GM23338 (cell line): ENCODE data around the gene ATL2. TPM values are rescaled to one million over a fixed set of nuclear protein-coding genes. Genes with fewer than 3 reads are reported as not detected.

ENCODE experiments used
- ATAC-seq: fragments of 200-7000 bp; cut with Tn5 transposase; 3 replicates; pipeline ENCODE4 v1.9.1; 2020
- DNase-seq: peaks from one replicate; pipeline ENCODE4 v3.0.0-alpha.2; 2015; ENCODE audit warnings: low spot score
- H2AFZ ChIP-seq: fragments of 200-600 bp; sonication (generic); 2 replicates; pipeline ENCODE4 v1.8.0; 2016; ENCODE audit warnings: antibody characterized with exemption, mild to moderate bottlenecking, moderate library complexity
- H3F3A ChIP-seq: fragments of 200-600 bp; sonication (generic); replicated peaks from 2 replicates; pipeline ENCODE4 v1.8.0; 2017; ENCODE audit warnings: antibody characterized with exemption, mixed run types, low read depth
- H3K27ac ChIP-seq: fragments of 200-600 bp; sonication (generic); 2 replicates; pipeline ENCODE4 v1.6.1; 2016; ENCODE audit warnings: low read depth
- H3K27me3 ChIP-seq: fragments of 200-600 bp; sonication (generic); 2 replicates; pipeline ENCODE4 v1.8.0; 2016; ENCODE audit warnings: mild to moderate bottlenecking, mixed run types, moderate library complexity; ENCODE audit not compliant: insufficient read depth
- H3K36me3 ChIP-seq: fragments of 200-600 bp; sonication (generic); 2 replicates; pipeline ENCODE4 v1.8.0; 2016; ENCODE audit warnings: mild to moderate bottlenecking; ENCODE audit not compliant: insufficient read depth
- H3K4me1 ChIP-seq: fragments of 200-600 bp; sonication (generic); 2 replicates; pipeline ENCODE4 v1.8.0; 2016; ENCODE audit warnings: mild to moderate bottlenecking, moderate library complexity; ENCODE audit not compliant: insufficient read depth
- H3K4me2 ChIP-seq: fragments of 200-600 bp; sonication (generic); 2 replicates; pipeline ENCODE4 v1.7.1; 2017; ENCODE audit warnings: mixed run types
- H3K4me3 ChIP-seq: fragments of 200-600 bp; sonication (generic); 2 replicates; pipeline ENCODE4 v1.6.1; 2016; ENCODE audit warnings: mixed run types
- H3K79me2 ChIP-seq: fragments of 200-600 bp; sonication (generic); replicated peaks from 2 replicates; pipeline ENCODE4 v1.8.0; 2017; ENCODE audit warnings: mild to moderate bottlenecking; ENCODE audit not compliant: insufficient read depth
- H3K9me2 ChIP-seq: fragments of 200-600 bp; sonication (generic); 2 replicates; pipeline ENCODE4 v1.8.0; 2017; ENCODE audit not compliant: insufficient read depth
- H4K20me1 ChIP-seq: fragments of 200-600 bp; sonication (generic); replicated peaks from 2 replicates; pipeline ENCODE4 v1.8.0; 2017; ENCODE audit warnings: mild to moderate bottlenecking; ENCODE audit not compliant: insufficient read depth
- H3K27ac Mint-ChIP-seq: 2 replicates; pipeline ENCODE4 v1.8.0; 2020; ENCODE audit warnings: inconsistent platforms, mild to moderate bottlenecking, moderate library complexity, mixed read lengths
- H3K27me3 Mint-ChIP-seq: 3 replicates; pipeline ENCODE4 v1.8.0; 2022; ENCODE audit warnings: low read depth, mild to moderate bottlenecking, moderate library complexity, mixed read lengths, inconsistent platforms; ENCODE audit not compliant: insufficient read depth, poor library complexity
- H3K36me3 Mint-ChIP-seq: 3 replicates; pipeline ENCODE4 v1.8.0; 2021; ENCODE audit warnings: low read depth, mild to moderate bottlenecking, inconsistent platforms, moderate library complexity, mixed read lengths
- H3K4me1 Mint-ChIP-seq: 3 replicates; pipeline ENCODE4 v1.8.0; 2020; ENCODE audit warnings: mild to moderate bottlenecking, inconsistent platforms, mixed read lengths
- H3K4me3 Mint-ChIP-seq: 3 replicates; pipeline ENCODE4 v1.8.0; 2021; ENCODE audit warnings: moderate library complexity, mild to moderate bottlenecking, inconsistent platforms, mixed read lengths
- H3K9me3 Mint-ChIP-seq: 3 replicates; pipeline ENCODE4 v1.8.0; 2020; ENCODE audit warnings: moderate library complexity, mild to moderate bottlenecking, inconsistent platforms, mixed read lengths
- EZH2phosphoT487 ChIP-seq: fragments of 200-600 bp; sonication (generic); IDR thresholded peaks from one replicate; pipeline ENCODE4 v1.8.1; 2018; ENCODE audit warnings: antibody characterized with exemption; ENCODE audit not compliant: unreplicated experiment
- JUNB ChIP-seq: IDR thresholded peaks from one replicate; pipeline ENCODE4 v1.6.1; 2016; ENCODE audit warnings: antibody characterized with exemption; ENCODE audit not compliant: unreplicated experiment
- NANOG ChIP-seq: IDR thresholded peaks from 2 replicates; pipeline ENCODE4 v1.6.1; 2016; ENCODE audit warnings: antibody characterized with exemption, borderline replicate concordance
- STAT1 ChIP-seq: IDR thresholded peaks from one replicate; pipeline ENCODE4 v1.6.1; 2016; ENCODE audit warnings: antibody characterized with exemption; ENCODE audit not compliant: unreplicated experiment
- ZNF114 ChIP-seq: fragments of 250-450 bp; sonication (Bioruptor Pico); IDR thresholded peaks from 2 replicates; pipeline ENCODE4 v1.5.0; 2020; ENCODE audit warnings: mild to moderate bottlenecking, moderate library complexity
- polyA plus RNA-seq: library from polyadenylated mRNA; unstranded; fragments of >200 nt; fragmentation: Nextera tagmentation; extraction: Ambion mirVana; gene quantifications from 2 replicates; pipeline ENCODE4 v1.2.1, GENCODE V29; 2016
- total RNA-seq: library from RNA; depleted of rRNA; stranded (reverse); fragments of >200 nt; shearing (Covaris generic); gene quantifications from 2 replicates; pipeline ENCODE4 v1.2.3, GENCODE V29; 2014
- TF ChIP-seq, protein P1 (sequence below), 2 experiments: fragments of 200-600 bp in 1 of 2; sonication (generic) in 1 of 2; conservative IDR thresholded peaks; 2 replicates each; pipeline versions ENCODE4 v1.5.1 to v1.6.1; 2016 to 2017; ENCODE audit warnings: antibody characterized with exemption in 2 of 2, low read depth in 2 of 2, mild to moderate bottlenecking in 2 of 2, moderate library complexity in 1 of 2
- TF ChIP-seq, protein P2 (sequence below): fragments of 250-450 bp; sonication (Bioruptor Pico); IDR thresholded peaks from 2 replicates; pipeline ENCODE4 v1.5.0; 2020; ENCODE audit warnings: mild to moderate bottlenecking, moderate library complexity
- TF ChIP-seq, protein P3 (sequence below): IDR thresholded peaks from one replicate; pipeline ENCODE4 v1.6.1; 2018; ENCODE audit warnings: antibody characterized with exemption; ENCODE audit not compliant: unreplicated experiment

ATL2 gene
- total and polyA plus RNA-seq, 2 experiments from 2014 or later: 30.2 to 140 TPM

DNA sequence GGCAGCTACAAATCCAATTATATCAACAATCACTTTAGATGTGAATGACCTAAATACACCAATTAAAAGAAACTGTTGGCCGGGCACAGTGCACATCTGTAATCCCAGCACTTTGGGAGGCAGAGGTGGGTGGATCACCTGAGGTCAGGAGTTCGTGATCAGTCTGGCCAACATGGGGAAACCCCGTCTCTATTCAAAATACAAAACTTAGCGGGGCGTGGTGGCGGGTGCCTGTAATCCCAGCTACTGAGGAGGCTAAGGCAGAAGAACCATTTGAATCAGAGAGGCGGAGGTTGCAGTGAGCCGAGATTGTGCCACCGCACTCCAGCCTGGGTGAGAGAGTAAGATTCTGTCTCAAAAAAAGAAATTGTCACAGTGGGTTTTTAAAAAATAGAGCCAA is 49.5 kb downstream of the ATL2 start (continued):
- TF ChIP-seq, protein P1, sequence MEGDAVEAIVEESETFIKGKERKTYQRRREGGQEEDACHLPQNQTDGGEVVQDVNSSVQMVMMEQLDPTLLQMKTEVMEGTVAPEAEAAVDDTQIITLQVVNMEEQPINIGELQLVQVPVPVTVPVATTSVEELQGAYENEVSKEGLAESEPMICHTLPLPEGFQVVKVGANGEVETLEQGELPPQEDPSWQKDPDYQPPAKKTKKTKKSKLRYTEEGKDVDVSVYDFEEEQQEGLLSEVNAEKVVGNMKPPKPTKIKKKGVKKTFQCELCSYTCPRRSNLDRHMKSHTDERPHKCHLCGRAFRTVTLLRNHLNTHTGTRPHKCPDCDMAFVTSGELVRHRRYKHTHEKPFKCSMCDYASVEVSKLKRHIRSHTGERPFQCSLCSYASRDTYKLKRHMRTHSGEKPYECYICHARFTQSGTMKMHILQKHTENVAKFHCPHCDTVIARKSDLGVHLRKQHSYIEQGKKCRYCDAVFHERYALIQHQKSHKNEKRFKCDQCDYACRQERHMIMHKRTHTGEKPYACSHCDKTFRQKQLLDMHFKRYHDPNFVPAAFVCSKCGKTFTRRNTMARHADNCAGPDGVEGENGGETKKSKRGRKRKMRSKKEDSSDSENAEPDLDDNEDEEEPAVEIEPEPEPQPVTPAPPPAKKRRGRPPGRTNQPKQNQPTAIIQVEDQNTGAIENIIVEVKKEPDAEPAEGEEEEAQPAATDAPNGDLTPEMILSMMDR (conservative IDR thresholded peaks at IDR 0.05; ENCODE audit: low read depth in 2 of 2): no peak
- TF ChIP-seq JUNB: no peak

DNA sequence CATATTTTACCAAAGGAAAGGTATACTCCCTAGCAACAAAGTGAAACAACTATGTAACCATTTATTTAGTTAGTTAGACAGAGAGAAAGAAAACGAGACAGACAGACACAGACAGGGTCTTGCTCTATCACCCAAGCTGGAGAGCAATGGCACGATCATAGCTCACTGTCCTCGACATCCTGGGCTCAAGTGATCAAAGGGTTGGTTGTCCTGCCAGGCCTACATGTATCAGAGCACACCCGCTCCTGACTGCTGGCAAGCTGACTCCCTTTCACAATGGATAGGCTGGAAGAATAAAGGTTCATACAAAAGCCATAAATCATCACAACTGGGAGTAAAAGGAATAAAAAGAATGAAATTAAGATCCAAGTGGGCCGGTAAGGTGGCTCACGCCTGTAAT is 53.5 kb downstream of the ATL2 start:
- Histone ChIP-seq H3K4me2 (no peak overlapping the region), H3K79me2 (peaks cover 75% of the 10 kb centered on the region), H3K27ac (no peak overlapping the region), H2AFZ (no peak overlapping the region), H3K4me1 (no peaks in the 10 kb centered on the region), H3K36me3 (no peaks in the 10 kb centered on the region), H3K27me3 (no peaks in the 10 kb centered on the region), H3F3A (no peaks in the 10 kb centered on the region), H4K20me1 (peaks cover 6% of the 10 kb centered on the region; the same call in 1 of the 2 replicates), H3K9me2 (no peaks in the 10 kb centered on the region), H3K4me3 (no peak overlapping the region)
- Mint-ChIP-seq H3K4me1 (peaks cover 5% of the 10 kb centered on the region), H3K9me3 (no peaks in the 10 kb centered on the region), H3K27ac (no peak overlapping the region), H3K27me3 (peaks cover 2% of the 10 kb centered on the region), H3K36me3 (peaks cover 6% of the 10 kb centered on the region; the same call in 2 of the 3 replicates), H3K4me3 (no peak overlapping the region)
- TF ChIP-seq, protein P1 (conservative IDR thresholded peaks at IDR 0.05; ENCODE audit: low read depth in 2 of 2): no peak
- TF ChIP-seq STAT1: no peak
- TF ChIP-seq, protein P2, sequence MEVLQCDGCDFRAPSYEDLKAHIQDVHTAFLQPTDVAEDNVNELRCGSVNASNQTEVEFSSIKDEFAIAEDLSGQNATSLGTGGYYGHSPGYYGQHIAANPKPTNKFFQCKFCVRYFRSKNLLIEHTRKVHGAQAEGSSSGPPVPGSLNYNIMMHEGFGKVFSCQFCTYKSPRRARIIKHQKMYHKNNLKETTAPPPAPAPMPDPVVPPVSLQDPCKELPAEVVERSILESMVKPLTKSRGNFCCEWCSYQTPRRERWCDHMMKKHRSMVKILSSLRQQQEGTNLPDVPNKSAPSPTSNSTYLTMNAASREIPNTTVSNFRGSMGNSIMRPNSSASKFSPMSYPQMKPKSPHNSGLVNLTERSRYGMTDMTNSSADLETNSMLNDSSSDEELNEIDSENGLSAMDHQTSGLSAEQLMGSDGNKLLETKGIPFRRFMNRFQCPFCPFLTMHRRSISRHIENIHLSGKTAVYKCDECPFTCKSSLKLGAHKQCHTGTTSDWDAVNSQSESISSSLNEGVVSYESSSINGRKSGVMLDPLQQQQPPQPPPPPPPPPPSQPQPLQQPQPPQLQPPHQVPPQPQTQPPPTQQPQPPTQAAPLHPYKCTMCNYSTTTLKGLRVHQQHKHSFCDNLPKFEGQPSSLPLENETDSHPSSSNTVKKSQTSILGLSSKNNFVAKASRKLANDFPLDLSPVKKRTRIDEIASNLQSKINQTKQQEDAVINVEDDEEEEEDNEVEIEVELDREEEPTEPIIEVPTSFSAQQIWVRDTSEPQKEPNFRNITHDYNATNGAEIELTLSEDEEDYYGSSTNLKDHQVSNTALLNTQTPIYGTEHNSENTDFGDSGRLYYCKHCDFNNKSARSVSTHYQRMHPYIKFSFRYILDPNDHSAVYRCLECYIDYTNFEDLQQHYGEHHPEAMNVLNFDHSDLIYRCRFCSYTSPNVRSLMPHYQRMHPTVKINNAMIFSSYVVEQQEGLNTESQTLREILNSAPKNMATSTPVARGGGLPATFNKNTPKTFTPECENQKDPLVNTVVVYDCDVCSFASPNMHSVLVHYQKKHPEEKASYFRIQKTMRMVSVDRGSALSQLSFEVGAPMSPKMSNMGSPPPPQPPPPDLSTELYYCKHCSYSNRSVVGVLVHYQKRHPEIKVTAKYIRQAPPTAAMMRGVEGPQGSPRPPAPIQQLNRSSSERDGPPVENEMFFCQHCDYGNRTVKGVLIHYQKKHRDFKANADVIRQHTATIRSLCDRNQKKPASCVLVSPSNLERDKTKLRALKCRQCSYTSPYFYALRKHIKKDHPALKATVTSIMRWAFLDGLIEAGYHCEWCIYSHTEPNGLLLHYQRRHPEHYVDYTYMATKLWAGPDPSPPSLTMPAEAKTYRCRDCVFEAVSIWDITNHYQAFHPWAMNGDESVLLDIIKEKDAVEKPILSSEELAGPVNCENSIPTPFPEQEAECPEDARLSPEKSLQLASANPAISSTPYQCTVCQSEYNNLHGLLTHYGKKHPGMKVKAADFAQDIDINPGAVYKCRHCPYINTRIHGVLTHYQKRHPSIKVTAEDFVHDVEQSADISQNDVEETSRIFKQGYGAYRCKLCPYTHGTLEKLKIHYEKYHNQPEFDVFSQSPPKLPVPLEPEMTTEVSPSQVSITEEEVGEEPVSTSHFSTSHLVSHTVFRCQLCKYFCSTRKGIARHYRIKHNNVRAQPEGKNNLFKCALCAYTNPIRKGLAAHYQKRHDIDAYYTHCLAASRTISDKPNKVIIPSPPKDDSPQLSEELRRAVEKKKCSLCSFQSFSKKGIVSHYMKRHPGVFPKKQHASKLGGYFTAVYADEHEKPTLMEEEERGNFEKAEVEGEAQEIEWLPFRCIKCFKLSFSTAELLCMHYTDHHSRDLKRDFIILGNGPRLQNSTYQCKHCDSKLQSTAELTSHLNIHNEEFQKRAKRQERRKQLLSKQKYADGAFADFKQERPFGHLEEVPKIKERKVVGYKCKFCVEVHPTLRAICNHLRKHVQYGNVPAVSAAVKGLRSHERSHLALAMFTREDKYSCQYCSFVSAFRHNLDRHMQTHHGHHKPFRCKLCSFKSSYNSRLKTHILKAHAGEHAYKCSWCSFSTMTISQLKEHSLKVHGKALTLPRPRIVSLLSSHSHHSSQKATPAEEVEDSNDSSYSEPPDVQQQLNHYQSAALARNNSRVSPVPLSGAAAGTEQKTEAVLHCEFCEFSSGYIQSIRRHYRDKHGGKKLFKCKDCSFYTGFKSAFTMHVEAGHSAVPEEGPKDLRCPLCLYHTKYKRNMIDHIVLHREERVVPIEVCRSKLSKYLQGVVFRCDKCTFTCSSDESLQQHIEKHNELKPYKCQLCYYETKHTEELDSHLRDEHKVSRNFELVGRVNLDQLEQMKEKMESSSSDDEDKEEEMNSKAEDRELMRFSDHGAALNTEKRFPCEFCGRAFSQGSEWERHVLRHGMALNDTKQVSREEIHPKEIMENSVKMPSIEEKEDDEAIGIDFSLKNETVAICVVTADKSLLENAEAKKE (CRISPR knock-in tag): no peak
- TF ChIP-seq, protein P3, sequence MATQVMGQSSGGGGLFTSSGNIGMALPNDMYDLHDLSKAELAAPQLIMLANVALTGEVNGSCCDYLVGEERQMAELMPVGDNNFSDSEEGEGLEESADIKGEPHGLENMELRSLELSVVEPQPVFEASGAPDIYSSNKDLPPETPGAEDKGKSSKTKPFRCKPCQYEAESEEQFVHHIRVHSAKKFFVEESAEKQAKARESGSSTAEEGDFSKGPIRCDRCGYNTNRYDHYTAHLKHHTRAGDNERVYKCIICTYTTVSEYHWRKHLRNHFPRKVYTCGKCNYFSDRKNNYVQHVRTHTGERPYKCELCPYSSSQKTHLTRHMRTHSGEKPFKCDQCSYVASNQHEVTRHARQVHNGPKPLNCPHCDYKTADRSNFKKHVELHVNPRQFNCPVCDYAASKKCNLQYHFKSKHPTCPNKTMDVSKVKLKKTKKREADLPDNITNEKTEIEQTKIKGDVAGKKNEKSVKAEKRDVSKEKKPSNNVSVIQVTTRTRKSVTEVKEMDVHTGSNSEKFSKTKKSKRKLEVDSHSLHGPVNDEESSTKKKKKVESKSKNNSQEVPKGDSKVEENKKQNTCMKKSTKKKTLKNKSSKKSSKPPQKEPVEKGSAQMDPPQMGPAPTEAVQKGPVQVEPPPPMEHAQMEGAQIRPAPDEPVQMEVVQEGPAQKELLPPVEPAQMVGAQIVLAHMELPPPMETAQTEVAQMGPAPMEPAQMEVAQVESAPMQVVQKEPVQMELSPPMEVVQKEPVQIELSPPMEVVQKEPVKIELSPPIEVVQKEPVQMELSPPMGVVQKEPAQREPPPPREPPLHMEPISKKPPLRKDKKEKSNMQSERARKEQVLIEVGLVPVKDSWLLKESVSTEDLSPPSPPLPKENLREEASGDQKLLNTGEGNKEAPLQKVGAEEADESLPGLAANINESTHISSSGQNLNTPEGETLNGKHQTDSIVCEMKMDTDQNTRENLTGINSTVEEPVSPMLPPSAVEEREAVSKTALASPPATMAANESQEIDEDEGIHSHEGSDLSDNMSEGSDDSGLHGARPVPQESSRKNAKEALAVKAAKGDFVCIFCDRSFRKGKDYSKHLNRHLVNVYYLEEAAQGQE: no peak
- no peak for TF ChIP-seq NANOG
- TF ChIP-seq EZH2phosphoT487: no peak
- no peak for TF ChIP-seq ZNF114 (CRISPR knock-in tag)
- DNase-seq (no peak), ATAC-seq (no peak)
